ENCODE results near the gene SLC16A5.
"Not testable (repeated sequence)": the region's sequence is repeated elsewhere in the genome, so short reads cannot be mapped to it uniquely, and the experiment has no call there.

DNA sequence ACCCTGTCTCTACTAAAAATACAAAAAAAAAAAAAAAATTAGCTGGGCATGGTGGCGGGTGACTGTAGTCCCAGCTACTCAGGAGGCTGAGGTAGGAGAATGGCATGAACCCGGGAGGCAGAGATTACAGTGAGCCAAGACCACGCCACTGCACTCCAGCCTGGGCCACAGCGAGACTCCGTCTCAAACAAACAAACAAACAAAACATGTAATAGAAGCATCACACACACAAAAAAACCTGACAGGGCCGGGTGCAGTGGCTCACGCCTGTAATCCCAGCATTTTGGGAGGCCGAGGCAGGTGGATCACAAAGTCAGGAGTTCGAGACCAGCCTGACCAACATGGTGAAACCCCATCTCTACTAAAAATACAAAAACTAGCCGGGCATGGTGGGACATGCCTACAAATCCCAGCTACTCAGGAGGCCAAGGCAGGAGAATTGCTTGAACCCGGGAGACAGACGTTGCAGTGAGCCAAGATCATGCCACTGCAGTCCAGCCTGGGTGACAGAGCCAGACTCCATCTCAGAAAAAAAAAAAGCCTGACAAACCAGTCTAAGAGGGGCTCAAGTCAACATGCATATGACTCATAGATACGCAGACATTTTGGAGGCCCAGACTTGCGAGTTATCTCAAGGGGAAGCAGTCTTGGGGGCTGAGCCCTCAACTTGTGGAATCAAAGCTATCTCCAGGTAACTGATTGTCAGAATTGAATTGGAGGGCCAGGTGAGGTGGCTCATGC is 46.0 kb downstream of the SLC16A5 start:
- TF ChIP-seq, protein P1, sequence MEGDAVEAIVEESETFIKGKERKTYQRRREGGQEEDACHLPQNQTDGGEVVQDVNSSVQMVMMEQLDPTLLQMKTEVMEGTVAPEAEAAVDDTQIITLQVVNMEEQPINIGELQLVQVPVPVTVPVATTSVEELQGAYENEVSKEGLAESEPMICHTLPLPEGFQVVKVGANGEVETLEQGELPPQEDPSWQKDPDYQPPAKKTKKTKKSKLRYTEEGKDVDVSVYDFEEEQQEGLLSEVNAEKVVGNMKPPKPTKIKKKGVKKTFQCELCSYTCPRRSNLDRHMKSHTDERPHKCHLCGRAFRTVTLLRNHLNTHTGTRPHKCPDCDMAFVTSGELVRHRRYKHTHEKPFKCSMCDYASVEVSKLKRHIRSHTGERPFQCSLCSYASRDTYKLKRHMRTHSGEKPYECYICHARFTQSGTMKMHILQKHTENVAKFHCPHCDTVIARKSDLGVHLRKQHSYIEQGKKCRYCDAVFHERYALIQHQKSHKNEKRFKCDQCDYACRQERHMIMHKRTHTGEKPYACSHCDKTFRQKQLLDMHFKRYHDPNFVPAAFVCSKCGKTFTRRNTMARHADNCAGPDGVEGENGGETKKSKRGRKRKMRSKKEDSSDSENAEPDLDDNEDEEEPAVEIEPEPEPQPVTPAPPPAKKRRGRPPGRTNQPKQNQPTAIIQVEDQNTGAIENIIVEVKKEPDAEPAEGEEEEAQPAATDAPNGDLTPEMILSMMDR (IDR thresholded peaks at IDR 0.05) = not testable (repeated sequence)
- TF ChIP-seq NFYB (CRISPR knock-in tag; conservative IDR thresholded peaks at IDR 0.05; ENCODE audit: low read depth); GRHL2 (CRISPR knock-in tag; IDR thresholded peaks at IDR 0.05; ENCODE audit: insufficient replicate concordance, severe bottlenecking); JUN (CRISPR knock-in tag; IDR thresholded peaks at IDR 0.05); FOXK1 (CRISPR knock-in tag; IDR thresholded peaks at IDR 0.05): not testable (repeated sequence)
- TF ChIP-seq, protein P2, sequence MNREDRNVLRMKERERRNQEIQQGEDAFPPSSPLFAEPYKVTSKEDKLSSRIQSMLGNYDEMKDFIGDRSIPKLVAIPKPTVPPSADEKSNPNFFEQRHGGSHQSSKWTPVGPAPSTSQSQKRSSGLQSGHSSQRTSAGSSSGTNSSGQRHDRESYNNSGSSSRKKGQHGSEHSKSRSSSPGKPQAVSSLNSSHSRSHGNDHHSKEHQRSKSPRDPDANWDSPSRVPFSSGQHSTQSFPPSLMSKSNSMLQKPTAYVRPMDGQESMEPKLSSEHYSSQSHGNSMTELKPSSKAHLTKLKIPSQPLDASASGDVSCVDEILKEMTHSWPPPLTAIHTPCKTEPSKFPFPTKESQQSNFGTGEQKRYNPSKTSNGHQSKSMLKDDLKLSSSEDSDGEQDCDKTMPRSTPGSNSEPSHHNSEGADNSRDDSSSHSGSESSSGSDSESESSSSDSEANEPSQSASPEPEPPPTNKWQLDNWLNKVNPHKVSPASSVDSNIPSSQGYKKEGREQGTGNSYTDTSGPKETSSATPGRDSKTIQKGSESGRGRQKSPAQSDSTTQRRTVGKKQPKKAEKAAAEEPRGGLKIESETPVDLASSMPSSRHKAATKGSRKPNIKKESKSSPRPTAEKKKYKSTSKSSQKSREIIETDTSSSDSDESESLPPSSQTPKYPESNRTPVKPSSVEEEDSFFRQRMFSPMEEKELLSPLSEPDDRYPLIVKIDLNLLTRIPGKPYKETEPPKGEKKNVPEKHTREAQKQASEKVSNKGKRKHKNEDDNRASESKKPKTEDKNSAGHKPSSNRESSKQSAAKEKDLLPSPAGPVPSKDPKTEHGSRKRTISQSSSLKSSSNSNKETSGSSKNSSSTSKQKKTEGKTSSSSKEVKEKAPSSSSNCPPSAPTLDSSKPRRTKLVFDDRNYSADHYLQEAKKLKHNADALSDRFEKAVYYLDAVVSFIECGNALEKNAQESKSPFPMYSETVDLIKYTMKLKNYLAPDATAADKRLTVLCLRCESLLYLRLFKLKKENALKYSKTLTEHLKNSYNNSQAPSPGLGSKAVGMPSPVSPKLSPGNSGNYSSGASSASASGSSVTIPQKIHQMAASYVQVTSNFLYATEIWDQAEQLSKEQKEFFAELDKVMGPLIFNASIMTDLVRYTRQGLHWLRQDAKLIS (CRISPR knock-in tag; IDR thresholded peaks at IDR 0.05; ENCODE audit: borderline replicate concordance) = not testable (repeated sequence)
- TF ChIP-seq, protein P3, sequence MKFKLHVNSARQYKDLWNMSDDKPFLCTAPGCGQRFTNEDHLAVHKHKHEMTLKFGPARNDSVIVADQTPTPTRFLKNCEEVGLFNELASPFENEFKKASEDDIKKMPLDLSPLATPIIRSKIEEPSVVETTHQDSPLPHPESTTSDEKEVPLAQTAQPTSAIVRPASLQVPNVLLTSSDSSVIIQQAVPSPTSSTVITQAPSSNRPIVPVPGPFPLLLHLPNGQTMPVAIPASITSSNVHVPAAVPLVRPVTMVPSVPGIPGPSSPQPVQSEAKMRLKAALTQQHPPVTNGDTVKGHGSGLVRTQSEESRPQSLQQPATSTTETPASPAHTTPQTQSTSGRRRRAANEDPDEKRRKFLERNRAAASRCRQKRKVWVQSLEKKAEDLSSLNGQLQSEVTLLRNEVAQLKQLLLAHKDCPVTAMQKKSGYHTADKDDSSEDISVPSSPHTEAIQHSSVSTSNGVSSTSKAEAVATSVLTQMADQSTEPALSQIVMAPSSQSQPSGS (CRISPR knock-in tag; IDR thresholded peaks at IDR 0.05; ENCODE audit: borderline replicate concordance, low read depth) = not testable (repeated sequence)
- TF ChIP-seq, protein P4, sequence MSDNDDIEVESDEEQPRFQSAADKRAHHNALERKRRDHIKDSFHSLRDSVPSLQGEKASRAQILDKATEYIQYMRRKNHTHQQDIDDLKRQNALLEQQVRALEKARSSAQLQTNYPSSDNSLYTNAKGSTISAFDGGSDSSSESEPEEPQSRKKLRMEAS (CRISPR knock-in tag; IDR thresholded peaks at IDR 0.05) = not testable (repeated sequence)
